B cell (primary cell): ENCODE measurements around the gene POLR2B. TPM values are rescaled to one million over a fixed set of nuclear protein-coding genes. Genes with fewer than 3 reads are reported as not detected.

Experiments
- ATAC-seq: fragments of 200-7000 bp; cut with Tn5 transposase; one replicate; pipeline ENCODE4 v1.10.0; 2021; ENCODE audit warnings: low read depth, mild to moderate bottlenecking, moderate number of reproducible peaks, moderate library complexity
- CTCF ChIA-PET: fragments of 350-600 bp; sonication (Branson Sonifier 250); formaldehyde crosslinking; loops from one replicate; lab custom pipeline; 2021; ENCODE audit warnings: antibody characterized with exemption, inconsistent platforms; lab: Charles Lee
- POLR2A ChIA-PET: fragments of 350-600 bp; sonication (Branson Sonifier 250); formaldehyde crosslinking; loops from one replicate; lab custom pipeline; 2021; ENCODE audit warnings: antibody characterized with exemption; lab: Charles Lee
- DNase-seq: peaks from one replicate; pipeline ENCODE4 v3.0.0; 2013
- H2AFZ ChIP-seq: 2 replicates; pipeline ENCODE4 v1.6.1; 2012; ENCODE audit warnings: mild to moderate bottlenecking, low read depth, low read length; ENCODE audit not compliant: insufficient read depth, poor library complexity, severe bottlenecking
- H3K27ac ChIP-seq, 2 donors: 1 replicate in 1 of 2; 2 replicates in 1 of 2; pipeline ENCODE4 v1.5.1; 2012 to 2013; ENCODE audit warnings: low read length in 2 of 2, mild to moderate bottlenecking in 2 of 2, moderate library complexity in 1 of 2
- H3K27me3 ChIP-seq, 4 experiments: fragments of 200-600 bp in 1 of 4; sonication (generic) in 1 of 4; replicated peaks in 1 of 4; 1 replicate in 2 of 4; 2 replicates in 2 of 4; pipeline versions ENCODE4 v1.6.1 to v1.7.0; 2013 to 2016; ENCODE audit warnings: low read length in 3 of 4, mild to moderate bottlenecking in 2 of 4, mixed read lengths in 1 of 4, moderate library complexity in 1 of 4; ENCODE audit not compliant: insufficient read depth in 4 of 4, control insufficient read depth in 3 of 4; ENCODE audit errors: control extremely low read depth in 1 of 4
- H3K36me3 ChIP-seq, 2 experiments: replicated peaks in 1 of 2; 1 replicate in 1 of 2; 2 replicates in 1 of 2; pipeline versions ENCODE4 v1.6.1 to v1.7.1; 2013; ENCODE audit warnings: low read length in 1 of 2; ENCODE audit not compliant: insufficient read depth in 2 of 2, control insufficient read depth in 1 of 2; ENCODE audit errors: control extremely low read depth in 1 of 2, extremely low read depth in 1 of 2
- H3K4me1 ChIP-seq, 2 donors: fragments of 200-600 bp in 1 of 2; sonication (generic) in 1 of 2; 1 replicate in 1 of 2; 2 replicates in 1 of 2; pipeline versions ENCODE4 v1.5.1 to v1.6.1; 2013 to 2017; ENCODE audit warnings: low read length in 2 of 2; ENCODE audit not compliant: control insufficient read depth in 2 of 2, insufficient read depth in 2 of 2
- H3K4me2 ChIP-seq: replicated peaks from 2 replicates; pipeline ENCODE3; 2012; ENCODE audit warnings: mild to moderate bottlenecking, low read depth, low read length; ENCODE audit not compliant: poor library complexity, severe bottlenecking
- H3K4me3 ChIP-seq, 5 experiments: fragments of 200-600 bp in 1 of 5; sonication (generic) in 1 of 5; 1 replicate in 3 of 5; 2 replicates in 2 of 5; pipeline versions ENCODE4 v1.5.1 to v1.7.0; 2011 to 2016; ENCODE audit warnings: low read length in 4 of 5, mild to moderate bottlenecking in 4 of 5, low read depth in 2 of 5, control low read depth in 1 of 5, moderate library complexity in 1 of 5; ENCODE audit not compliant: insufficient read depth in 1 of 5; ENCODE audit errors: control extremely low read depth in 1 of 5, extremely low read depth in 1 of 5
- H3K79me2 ChIP-seq: fragments of 200-600 bp; sonication (generic); one replicate; pipeline ENCODE4 v1.6.0; 2016; ENCODE audit warnings: low read length; ENCODE audit not compliant: control insufficient read depth, insufficient read depth
- H3K9ac ChIP-seq: fragments of 200-600 bp; sonication (generic); 2 replicates; pipeline ENCODE4 v1.6.1; 2017; ENCODE audit warnings: mild to moderate bottlenecking, low read length, moderate library complexity
- H3K9me3 ChIP-seq, 3 donors: one replicate each; pipeline versions ENCODE4 v1.6.1 to v1.7.1; 2013; ENCODE audit warnings: low read length in 2 of 3; ENCODE audit not compliant: control insufficient read depth in 2 of 3, insufficient read depth in 1 of 3; ENCODE audit errors: control extremely low read depth in 1 of 3
- H4K20me1 ChIP-seq: 2 replicates; pipeline ENCODE4 v1.6.0; 2012; ENCODE audit warnings: mild to moderate bottlenecking, low read length; ENCODE audit not compliant: insufficient read depth, control insufficient read depth, poor library complexity, severe bottlenecking
- H3K27ac Mint-ChIP-seq: one replicate; pipeline ENCODE4 v1.8.0; 2021; ENCODE audit warnings: mixed read lengths
- H3K27me3 Mint-ChIP-seq: one replicate; pipeline ENCODE4 v1.8.0; 2021; ENCODE audit warnings: mixed read lengths
- H3K4me1 Mint-ChIP-seq: one replicate; pipeline ENCODE4 v1.8.0; 2021; ENCODE audit warnings: mixed read lengths
- H3K4me3 Mint-ChIP-seq: one replicate; pipeline ENCODE4 v1.8.0; 2021; ENCODE audit warnings: mixed read lengths
- H3K9me3 Mint-ChIP-seq: one replicate; pipeline ENCODE4 v1.8.0; 2022; ENCODE audit warnings: mixed read lengths; ENCODE audit not compliant: insufficient read depth
- CTCF ChIP-seq: fragments of 200-600 bp; IDR thresholded peaks from one replicate; pipeline ENCODE4 v1.8.0; 2022; ENCODE audit warnings: antibody characterized with exemption, mild to moderate bottlenecking
- EZH2 ChIP-seq: IDR thresholded peaks from 2 replicates; pipeline ENCODE4 v1.6.1; 2012; ENCODE audit warnings: borderline replicate concordance, low read depth, mild to moderate bottlenecking, moderate library complexity, low read length; ENCODE audit not compliant: insufficient read depth, poor library complexity, severe bottlenecking
- WGBS: methylation state at CpG from one replicate; pipeline ENCODE4 v1.1.5; 2013; ENCODE audit warnings: missing lambda C conversion rate; ENCODE audit not compliant: insufficient coverage; 5-methylcytosine and 5-hydroxymethylcytosine counted together
- intact Hi-C: fragments of 100-400 bp; cut with micrococcal nuclease; formaldehyde crosslinking; loops from one replicate; pipeline ENCODE4 v1.10.0; 2022
- polyA plus RNA-seq: library from polyadenylated mRNA; depleted of rRNA; stranded (reverse); fragments of >200 nt; gene quantifications from 2 replicates; pipeline ENCODE4 v1.2.3, GENCODE V29; 2012
- total RNA-seq, 2 donors: library from RNA; stranded (reverse); fragments of 120-200 nt in 1 of 2; gene quantifications; 1 replicate in 1 of 2; 2 replicates in 1 of 2; pipeline versions ENCODE4 v1.2.3 to v1.2.4, GENCODE V29; 2013 to 2022

The POLR2B gene
- total and polyA plus RNA-seq, 2 donors (not counting 1 experiment from before 2014, with no cell fraction given), result 37.5 to 108 TPM

GRCh38 chr4:56973336-56973735 lies 5.4 kb upstream of the POLR2B start:
- intact Hi-C loops, result no loop called here
- peaks cover 26% of the 10 kb centered on the region for H3K4me1 Mint-ChIP-seq
- Histone ChIP-seq H3K9me3 (no peaks in the 10 kb centered on the region), H2AFZ (no peak overlapping the region), H3K4me3 (no peak overlapping the region), H3K27me3 (no peaks in the 10 kb centered on the region), H3K4me1 (peaks cover 8 to 23% of the 10 kb centered on the region in 2 donors), H3K27ac (no peak overlapping the region), H4K20me1 (peaks cover 38% of the 10 kb centered on the region), H3K9ac (no peak overlapping the region), H3K36me3 (peaks cover 19 to 47% of the 10 kb centered on the region in 2 experiments), H3K79me2 (peaks cover 41% of the 10 kb centered on the region), H3K4me2 (no peak overlapping the region)
- ChIA-PET CTCF (no interaction called here), POLR2A (no interaction called here)
- TF ChIP-seq EZH2 (no peak), CTCF (no peak)
- DNase-seq (no peak), ATAC-seq (no peak)
- no peak overlapping the region for H3K27ac Mint-ChIP-seq
- H3K4me3 Mint-ChIP-seq, result no peak overlapping the region
- WGBS, result no CpG with 5 or more reads among the region's 3 CpGs
- H3K27me3 Mint-ChIP-seq, result no peaks in the 10 kb centered on the region
- H3K9me3 Mint-ChIP-seq, result no peaks in the 10 kb centered on the region

- H2AFZ ChIP-seq, result peak overlapping the region; percentile 98
- intact Hi-C loops, result loop anchor here (5.0 kb wide), 2 partner anchors 154 to 1579 kb away; partner anchors contain the start of genes SPINK2 and TMEM165
- H3K9me3 Mint-ChIP-seq, result no peaks in the 10 kb centered on the region
- WGBS, result 6% methylated on average over 35 of the region's 35 CpGs
- peaks cover 51% of the 10 kb centered on the region for H3K4me1 Mint-ChIP-seq
- CTCF ChIA-PET, result interaction anchor here (1.0 to 1.2 kb wide), 2 partner anchors 13 to 590 kb away, joined by 3 read pairs; no protein-coding TSS in a partner anchor
- no peaks in the 10 kb centered on the region for H3K9me3 ChIP-seq
- peak overlapping the region; percentile 100 for H3K4me3 Mint-ChIP-seq
- H3K79me2 ChIP-seq, result peaks cover 68% of the 10 kb centered on the region
- peak overlapping the region; percentile 88 for H3K9ac ChIP-seq
- H3K27me3 ChIP-seq, result no peaks in the 10 kb centered on the region
- DNase-seq (peak; percentile 29), ATAC-seq (no peak)
- POLR2A ChIA-PET, result interaction anchor here (2.2 to 3.4 kb wide), 3 partner anchors 67 to 589 kb away, joined by 10 to 18 read pairs (median 11); partner anchors contain the start of genes AASDH and REST
- peak overlapping the region; percentile 95 for H3K4me2 ChIP-seq
- H3K27ac ChIP-seq, result peak overlapping the region in 1 of 2 donors; percentile 84
- TF ChIP-seq CTCF (no peak), EZH2 (no peak)
- H3K4me3 ChIP-seq, result peak overlapping the region; percentile 74 to 95 (median 91)
- peak overlapping the region; percentile 74 for H3K27ac Mint-ChIP-seq
- no peaks in the 10 kb centered on the region for H3K27me3 Mint-ChIP-seq
- peaks cover 14 to 32% of the 10 kb centered on the region in 2 experiments for H3K36me3 ChIP-seq
- H3K4me1 ChIP-seq, result peaks cover 28 to 40% of the 10 kb centered on the region in 2 donors
- peaks cover 55% of the 10 kb centered on the region for H4K20me1 ChIP-seq
Measured at GRCh38 chr4:56976283-56976836, 2.3 kb upstream of the POLR2B start.
